Neuron (in vitro differentiated cells): ENCODE measurements around the gene DENND1A.
"Not testable (repeated sequence)": the region's sequence is repeated elsewhere in the genome, so short reads cannot be mapped to it uniquely, and the experiment has no call there.

Source experiments
- H2AFZ ChIP-seq: one replicate; pipeline ENCODE4 v1.6.1; 2013; ENCODE audit warnings: low read depth, mild to moderate bottlenecking, inconsistent platforms, low read length, moderate library complexity
- H3K27me3 ChIP-seq: one replicate; pipeline ENCODE4 v1.6.1; 2013; ENCODE audit warnings: low read length; ENCODE audit not compliant: insufficient read depth
- H3K36me3 ChIP-seq: one replicate; pipeline ENCODE4 v1.6.1; 2013; ENCODE audit warnings: low read length; ENCODE audit not compliant: insufficient read depth
- H3K4me1 ChIP-seq: one replicate; pipeline ENCODE4 v1.6.1; 2013; ENCODE audit warnings: low read length; ENCODE audit not compliant: insufficient read depth
- H3K4me3 ChIP-seq: 2 replicates; pipeline ENCODE4 v1.5.1; 2013; ENCODE audit warnings: mild to moderate bottlenecking, low read length, moderate library complexity
- H3K9me3 ChIP-seq: one replicate; pipeline ENCODE4 v1.6.1; 2013; ENCODE audit warnings: low read length

The DENND1A gene

DNA sequence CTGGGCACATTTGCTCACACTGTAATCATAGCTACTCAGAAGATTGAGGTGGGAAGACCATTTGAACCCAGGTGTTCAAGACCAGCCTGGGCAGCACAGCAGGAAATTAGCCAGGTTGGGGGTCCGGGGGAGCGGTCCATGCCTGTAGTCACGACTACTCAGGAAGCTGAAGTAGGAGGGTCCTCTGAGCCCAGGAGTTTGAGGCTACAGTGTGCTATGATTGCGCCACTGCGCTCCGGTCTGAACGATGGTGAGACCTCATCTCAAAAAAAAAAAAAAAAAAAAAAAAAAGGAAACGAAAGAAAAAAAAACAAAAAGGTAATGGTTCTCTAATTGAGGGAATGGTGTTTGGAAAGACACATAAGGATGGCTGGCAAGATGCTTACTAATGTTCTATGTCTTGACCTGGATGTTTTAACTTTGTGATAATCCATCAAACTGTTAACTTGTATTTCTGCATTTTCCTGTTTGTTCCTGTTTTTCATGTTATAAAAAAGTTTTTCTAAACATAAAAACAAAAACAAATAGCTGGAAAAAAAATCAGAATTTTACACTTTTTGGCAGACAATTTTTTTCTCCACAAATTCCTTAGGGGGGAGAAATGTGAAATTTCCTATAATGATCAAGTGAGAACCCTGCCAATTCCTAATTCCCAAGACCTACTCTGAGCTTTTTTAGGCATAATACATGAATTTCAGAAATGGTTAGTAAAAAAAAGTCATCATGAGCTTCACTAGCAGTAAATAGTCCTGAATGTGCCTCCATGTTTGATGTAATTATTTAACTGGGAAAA is 96.9 kb downstream of the DENND1A start:
- Histone ChIP-seq H3K4me1 (peaks cover 9% of the 10 kb centered on the region), H3K27me3 (no peaks in the 10 kb centered on the region), H3K36me3 (no peaks in the 10 kb centered on the region), H3K9me3 (peaks cover 5% of the 10 kb centered on the region), H2AFZ (no peak overlapping the region), H3K4me3 (no peak overlapping the region)

- Histone ChIP-seq H3K27me3 (no peaks in the 10 kb centered on the region), H3K4me3 (no peak overlapping the region), H3K36me3 (no peaks in the 10 kb centered on the region), H2AFZ (no peak overlapping the region), H3K4me1 (peaks cover 9% of the 10 kb centered on the region), H3K9me3 (peaks cover 5% of the 10 kb centered on the region)
Measured at GRCh38 chr9:123832176-123832575, 97.8 kb downstream of the DENND1A start.

DNA sequence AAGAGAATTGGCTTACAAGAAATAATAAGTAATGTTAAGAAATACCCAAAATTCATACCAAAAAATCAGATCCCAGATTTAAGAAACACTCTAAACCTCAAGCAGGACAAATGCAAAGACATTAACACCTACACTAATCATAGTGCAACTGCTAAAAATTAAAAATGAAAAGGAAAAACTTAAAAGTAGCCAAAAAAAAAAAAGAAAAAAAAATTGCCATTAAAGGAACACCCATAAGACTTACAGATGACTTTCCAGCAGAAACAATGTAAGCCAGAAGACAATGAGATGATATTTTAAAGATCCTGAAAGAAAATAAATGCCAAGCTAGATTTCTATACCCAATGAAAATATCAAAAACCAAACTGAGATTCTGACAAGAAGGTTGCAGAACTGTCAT is 101.5 kb downstream of the DENND1A start:
- Histone ChIP-seq H3K4me1 (no peaks in the 10 kb centered on the region), H3K36me3 (no peaks in the 10 kb centered on the region), H3K27me3 (no peaks in the 10 kb centered on the region), H2AFZ (no peak overlapping the region), H3K9me3 (peaks cover 5% of the 10 kb centered on the region), H3K4me3 (no peak overlapping the region)

DNA sequence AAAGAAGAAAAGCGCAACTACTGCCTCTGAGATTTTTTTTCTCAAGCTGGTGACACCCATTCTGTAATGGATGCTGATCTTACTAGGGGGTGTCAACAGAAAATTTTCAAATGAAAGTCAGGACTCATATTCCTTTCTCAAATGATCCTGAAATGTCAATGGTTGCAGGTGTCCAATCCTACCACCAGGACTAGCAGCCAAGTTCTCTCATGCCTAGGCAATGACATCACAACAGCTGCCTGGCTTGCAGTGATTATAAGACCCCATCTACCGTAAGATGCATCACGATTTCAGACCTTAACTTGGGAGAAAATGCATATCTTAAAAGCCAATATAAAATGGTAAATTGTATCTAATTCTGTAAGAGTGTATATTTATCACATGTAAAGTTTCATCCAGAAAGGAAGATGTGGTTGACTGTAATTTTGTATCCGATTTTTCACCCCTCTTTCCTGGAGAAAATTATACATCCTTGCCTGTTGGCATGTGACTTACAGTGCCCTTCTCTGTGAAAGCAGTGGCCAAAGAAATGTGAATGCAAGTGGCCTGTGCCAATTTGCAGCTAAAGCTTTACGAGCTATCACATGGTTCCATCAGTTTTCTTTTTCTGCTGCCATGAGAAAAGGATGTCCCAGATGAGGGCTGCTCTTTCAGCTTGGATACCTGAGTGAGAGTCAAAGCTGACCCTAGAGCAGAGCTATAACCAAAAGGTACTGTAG is 104.4 kb downstream of the DENND1A start:
- Histone ChIP-seq H3K36me3 (no peaks in the 10 kb centered on the region), H3K9me3 (peaks cover 5% of the 10 kb centered on the region), H2AFZ (no peak overlapping the region), H3K27me3 (no peaks in the 10 kb centered on the region), H3K4me3 (no peak overlapping the region), H3K4me1 (peaks cover 9% of the 10 kb centered on the region)

GRCh38 chr9:123823194-123823947 is 106.6 kb downstream of the DENND1A start:
- H3K9me3 ChIP-seq = no peaks in the 10 kb centered on the region
- no peaks in the 10 kb centered on the region for H3K27me3 ChIP-seq
- peaks cover 9% of the 10 kb centered on the region for H3K4me1 ChIP-seq
- no peak overlapping the region for H2AFZ ChIP-seq
- no peaks in the 10 kb centered on the region for H3K36me3 ChIP-seq
- H3K4me3 ChIP-seq = no peak overlapping the region

DNA sequence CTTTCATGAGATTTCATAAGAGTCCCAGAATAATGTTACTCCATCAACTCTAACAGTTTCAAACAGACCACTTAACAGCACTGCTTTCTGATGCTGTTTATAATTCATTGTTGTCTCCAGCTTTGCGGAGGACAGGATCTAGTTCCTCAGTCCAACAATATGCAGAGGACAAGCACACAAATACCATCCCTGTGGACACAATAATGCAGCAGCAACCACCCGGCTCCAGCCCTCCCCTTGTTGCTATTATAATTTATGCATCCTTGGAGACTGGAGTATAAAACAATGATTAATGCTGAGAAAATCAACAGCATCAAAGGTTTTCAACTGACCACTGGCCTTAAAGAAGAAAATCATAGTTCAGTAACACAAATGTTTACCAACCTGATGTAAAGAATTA is 108.3 kb downstream of the DENND1A start:
- H3K4me1 ChIP-seq = peaks cover 9% of the 10 kb centered on the region
- no peak overlapping the region for H2AFZ ChIP-seq
- no peaks in the 10 kb centered on the region for H3K36me3 ChIP-seq
- no peak overlapping the region for H3K4me3 ChIP-seq
- no peaks in the 10 kb centered on the region for H3K9me3 ChIP-seq
- no peaks in the 10 kb centered on the region for H3K27me3 ChIP-seq

GRCh38 chr9:123820139-123820538 is 109.8 kb downstream of the DENND1A start:
- Histone ChIP-seq H3K27me3 (no peaks in the 10 kb centered on the region), H3K4me3 (no peak overlapping the region), H3K9me3 (no peaks in the 10 kb centered on the region), H2AFZ (no peak overlapping the region), H3K36me3 (no peaks in the 10 kb centered on the region), H3K4me1 (peaks cover 9% of the 10 kb centered on the region)

GRCh38 chr9:123816817-123817472 is 113.0 kb downstream of the DENND1A start:
- Histone ChIP-seq H3K4me3 (no peak overlapping the region), H3K36me3 (no peaks in the 10 kb centered on the region), H3K9me3 (no peaks in the 10 kb centered on the region), H2AFZ (no peak overlapping the region), H3K27me3 (no peaks in the 10 kb centered on the region), H3K4me1 (peaks cover 8% of the 10 kb centered on the region)

- H3K36me3 ChIP-seq, H2AFZ ChIP-seq, H3K9me3 ChIP-seq, H3K27me3 ChIP-seq, H3K4me1 ChIP-seq, H3K4me3 ChIP-seq: not testable (repeated sequence)
Measured at GRCh38 chr9:123815856-123816255, 114.1 kb downstream of the DENND1A start.

GRCh38 chr9:123814496-123814895 is 115.4 kb downstream of the DENND1A start:
- H3K27me3 ChIP-seq = no peaks in the 10 kb centered on the region

DNA sequence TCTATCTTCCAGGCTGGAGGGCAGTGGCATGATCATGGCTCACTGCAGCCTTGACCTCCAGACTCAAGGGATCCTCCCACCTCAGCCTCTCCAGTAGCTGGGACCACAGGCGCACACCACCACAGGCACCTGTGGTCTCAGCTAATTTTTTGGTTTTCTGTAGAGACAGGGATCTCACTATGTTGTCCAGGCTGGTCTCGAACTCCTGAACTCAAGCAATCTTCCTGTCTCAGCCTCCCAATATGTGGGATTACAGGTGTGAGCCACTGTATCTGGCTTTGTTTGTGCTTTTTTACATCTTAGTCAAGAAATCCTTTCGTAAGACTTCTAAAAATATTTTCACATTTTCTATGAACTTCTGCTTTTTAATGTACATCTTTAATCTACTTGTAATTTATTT is 116.9 kb downstream of the DENND1A start:
- Histone ChIP-seq H3K4me3 (no peak overlapping the region), H2AFZ (no peak overlapping the region), H3K9me3 (no peaks in the 10 kb centered on the region), H3K4me1 (no peaks in the 10 kb centered on the region), H3K36me3 (no peaks in the 10 kb centered on the region), H3K27me3 (no peaks in the 10 kb centered on the region)

More at GRCh38 chr9:123814496-123814895, 115.4 kb downstream of the DENND1A start:
- Histone ChIP-seq H3K4me1 (no peaks in the 10 kb centered on the region), H3K36me3 (no peaks in the 10 kb centered on the region), H2AFZ (no peak overlapping the region), H3K9me3 (no peaks in the 10 kb centered on the region), H3K4me3 (no peak overlapping the region)

DNA sequence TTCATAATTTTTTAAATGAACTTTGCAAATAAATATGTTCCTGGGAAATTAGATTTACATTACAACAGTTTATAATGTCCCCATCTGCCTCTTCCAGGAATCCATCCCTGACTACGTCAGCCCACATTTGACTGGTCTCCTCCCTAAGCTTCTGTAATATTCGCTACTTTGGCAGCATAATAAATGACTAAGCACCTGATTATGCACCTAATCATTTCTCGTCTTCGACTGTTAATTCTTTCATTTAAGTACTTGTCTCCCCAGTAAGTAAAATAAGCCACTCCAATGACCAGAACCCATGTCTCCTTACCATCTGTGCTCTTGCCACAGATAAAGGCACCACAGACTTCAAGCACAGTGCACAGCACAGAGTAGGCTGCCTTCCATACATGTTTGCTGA is 122.7 kb downstream of the DENND1A start:
- Histone ChIP-seq H3K4me1 (no peaks in the 10 kb centered on the region), H3K36me3 (no peaks in the 10 kb centered on the region), H3K9me3 (no peaks in the 10 kb centered on the region), H3K4me3 (no peak overlapping the region), H3K27me3 (no peaks in the 10 kb centered on the region), H2AFZ (no peak overlapping the region)

GRCh38 chr9:123806829-123807228 is 123.1 kb downstream of the DENND1A start:
- Histone ChIP-seq H3K4me3 (no peak overlapping the region), H3K9me3 (no peaks in the 10 kb centered on the region), H3K27me3 (no peaks in the 10 kb centered on the region), H3K4me1 (no peaks in the 10 kb centered on the region), H3K36me3 (no peaks in the 10 kb centered on the region), H2AFZ (no peak overlapping the region)
